Measurements from ENCODE around the gene VASP. TPM values are rescaled to one million over a fixed set of nuclear protein-coding genes. Genes with fewer than 3 reads are reported as not detected.
A peak's percentile ranks its signal among the peaks of the same experiment; 100 is the strongest.

The VASP gene
- polyA plus RNA-seq, 2 of the 4 experiments (the other 2 are of a cell fraction), result 64.5 to 94.3 TPM

GRCh38 chr19:45477713-45478453 is 29.4 kb upstream of the VASP start:
- TF ChIP-seq MAFK (IDR thresholded peaks at IDR 0.05; ENCODE audit: partially characterized antibody) (peak; percentile 54), FOSL2 (IDR thresholded peaks at IDR 0.05) (peak; percentile 27; the same call in 1 of the 2 replicates), FOSL2 (CRISPR knock-in tag; IDR thresholded peaks at IDR 0.05) (peak; percentile 83), CBX8 (IDR thresholded peaks at IDR 0.05) (no peak), CTCF (IDR thresholded peaks at IDR 0.05) (no peak; the same call in 2 of the 3 replicates), POLR2AphosphoS2 (conservative IDR thresholded peaks at IDR 0.05; ENCODE audit: low read length) (0 out of 2 replicates have a peak, but pooled peaks have one; percentile 54), NFE2L2 (conservative IDR thresholded peaks at IDR 0.05; ENCODE audit: low read length) (0 out of 2 replicates have a peak, but pooled peaks have one; percentile 8)
- no peak for FAIRE-seq
- Histone ChIP-seq H3K4me2 (peak overlapping the region; percentile 81), H3K4me1 (peaks cover 13% of the 10 kb centered on the region), H3K27ac (peak overlapping the region; percentile 5 to 89; a peak in 4 of 6 replicates), H3K9me3 (no peaks in the 10 kb centered on the region), H3K4me3 (peak overlapping the region; percentile 28)
- 8% methylated on average over 12 of the region's 12 CpGs for WGBS (ENCODE audit: missing lambda C conversion rate)
- ChIA-PET CTCF (interaction anchor here (0.7 to 33.4 kb wide), 44 partner anchors 11 to 583 kb away, joined by 3 to 1883 read pairs (median 4); partner anchors contain the start of genes ERCC1, FOSB, OPA3 and PPM1N), POLR2A (interaction anchor here (0.9 to 2.8 kb wide), 8 partner anchors 9 to 75 kb away, joined by 3 to 40 read pairs (median 6); partner anchors contain the start of genes FOSB and PPP1R13L)
- DNase-seq (ENCODE audit: low read depth in 1 of 2, low spot score in 1 of 2), result no peak
- ATAC-seq, result peak; percentile 7 to 12; a peak in 5 of 6 replicates

- DNase-seq (ENCODE audit: low read depth in 1 of 2, low spot score in 1 of 2) (peak; percentile 89 to 99), FAIRE-seq (peak; percentile 100), ATAC-seq (peak; percentile 69 to 80)
- CTCF ChIA-PET, result interaction anchor here (0.7 to 33.4 kb wide), 49 partner anchors 10 to 584 kb away, joined by 3 to 1883 read pairs (median 4); partner anchors contain the start of genes ERCC1, FOSB, OPA3 and PPM1N
- peak overlapping the region; percentile 81 to 89 for H3K27ac ChIP-seq
- H3K4me3 ChIP-seq, result peak overlapping the region; percentile 42
- H3K4me1 ChIP-seq, result peaks cover 13% of the 10 kb centered on the region
- no peaks in the 10 kb centered on the region for H3K9me3 ChIP-seq
- POLR2A ChIA-PET, result interaction anchor here (0.5 to 2.8 kb wide), 11 partner anchors 10 to 206 kb away, joined by 3 to 40 read pairs (median 6); partner anchors contain the start of genes FOSB and PPP1R13L
- peak overlapping the region; percentile 81 for H3K4me2 ChIP-seq
- 1% methylated on average over 39 of the region's 39 CpGs for WGBS (ENCODE audit: missing lambda C conversion rate)
- TF ChIP-seq PBX3 (IDR thresholded peaks at IDR 0.05) (peak; percentile 56), EP300 (IDR thresholded peaks at IDR 0.05) (no peak), POLR2AphosphoS2 (conservative IDR thresholded peaks at IDR 0.05; ENCODE audit: low read length) (peak; percentile 97), RCOR1 (IDR thresholded peaks at IDR 0.05; ENCODE audit: low read depth, low read length) (no peak), TFCP2L1 (CRISPR knock-in tag; IDR thresholded peaks at IDR 0.05) (0 out of 2 replicates have a peak, but pooled peaks have one; percentile 56), MAFK (IDR thresholded peaks at IDR 0.05; ENCODE audit: partially characterized antibody) (peak; percentile 89), HMGXB4 (CRISPR knock-in tag; IDR thresholded peaks at IDR 0.05; ENCODE audit: borderline replicate concordance) (peak; percentile 83; the same call in 1 of the 2 replicates), REST (IDR thresholded peaks at IDR 0.05) (0 out of 2 replicates have a peak, but pooled peaks have one; percentile 19), SMC3 (IDR thresholded peaks at IDR 0.05) (peak; percentile 99), FOSL2 (IDR thresholded peaks at IDR 0.05) (no peak), FOSL2 (CRISPR knock-in tag; IDR thresholded peaks at IDR 0.05) (peak; percentile 72), MYC (IDR thresholded peaks at IDR 0.05; ENCODE audit: borderline replicate concordance, low read length) (peak; percentile 45; the same call in 1 of the 2 replicates), NPAS2 (CRISPR knock-in tag; IDR thresholded peaks at IDR 0.05; ENCODE audit: borderline replicate concordance) (no peak), JUN (IDR thresholded peaks at IDR 0.05) (peak; percentile 11 to 72; a peak in 2 of 5 replicates), RAD21 (conservative IDR thresholded peaks at IDR 0.05 in 1 of 2, IDR thresholded peaks at IDR 0.05 in 1 of 2) (peak; percentile 98 to 99), RFX5 (IDR thresholded peaks at IDR 0.05) (no peak), ZFP36 (IDR thresholded peaks at IDR 0.05; ENCODE audit: borderline replicate concordance, partially characterized antibody) (peak; percentile 8), ZNF302 (CRISPR knock-in tag; IDR thresholded peaks at IDR 0.05) (no peak), KDM1A (IDR thresholded peaks at IDR 0.05; ENCODE audit: low read depth) (no peak), CHD2 (IDR thresholded peaks at IDR 0.05; ENCODE audit: low read length, partially characterized antibody) (peak; percentile 27), CEBPB (IDR thresholded peaks at IDR 0.05) (0 out of 4 replicates have a peak, but pooled peaks of 1 of the 2 experiments have one; percentile 36)
Measured at GRCh38 chr19:45478454-45479238, 28.6 kb upstream of the VASP start.

All from A549 (cell line).